Anterior cingulate cortex (tissue), 58 donors: Measurements from ENCODE around the gene PRKCQ.
A peak's percentile ranks its signal among the peaks of the same experiment; 100 is the strongest.

Source experiments
- DNase-seq, 58 donors: peaks; one replicate each; lab custom pipeline; 2025; lab: John Stamatoyannopoulos, UW

The PRKCQ gene

DNA sequence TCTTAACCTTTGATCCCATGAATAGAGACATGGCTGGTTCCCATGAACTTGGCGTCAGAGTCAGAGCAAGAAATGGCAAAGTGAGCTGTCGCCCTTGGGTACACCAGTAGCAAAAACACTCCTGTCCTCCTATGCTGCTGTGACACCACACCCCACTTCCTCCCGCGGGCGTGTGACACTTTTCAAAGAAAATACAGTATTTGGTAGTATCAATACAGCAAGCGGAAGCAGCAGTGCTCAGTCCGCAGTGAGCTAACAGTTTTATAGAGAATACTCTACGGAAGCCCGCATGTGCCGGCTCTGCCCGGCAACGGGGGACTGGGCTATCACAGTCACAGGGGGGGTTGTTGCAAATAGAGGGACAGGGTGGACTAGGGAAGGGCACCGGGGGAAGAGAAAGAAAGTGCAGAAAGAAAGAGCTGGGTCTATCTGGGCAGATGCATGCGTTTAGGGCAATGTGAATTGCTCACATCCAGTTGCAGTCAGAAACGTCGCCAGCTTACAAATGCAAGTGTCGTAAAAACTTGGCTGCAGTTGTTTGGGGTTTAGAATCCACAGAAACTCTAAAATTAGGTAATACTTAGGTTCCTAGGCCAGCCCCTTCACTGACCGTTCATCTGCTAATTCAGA, 49.8 kb downstream of the PRKCQ start:
- DNase-seq = no peak

DNA sequence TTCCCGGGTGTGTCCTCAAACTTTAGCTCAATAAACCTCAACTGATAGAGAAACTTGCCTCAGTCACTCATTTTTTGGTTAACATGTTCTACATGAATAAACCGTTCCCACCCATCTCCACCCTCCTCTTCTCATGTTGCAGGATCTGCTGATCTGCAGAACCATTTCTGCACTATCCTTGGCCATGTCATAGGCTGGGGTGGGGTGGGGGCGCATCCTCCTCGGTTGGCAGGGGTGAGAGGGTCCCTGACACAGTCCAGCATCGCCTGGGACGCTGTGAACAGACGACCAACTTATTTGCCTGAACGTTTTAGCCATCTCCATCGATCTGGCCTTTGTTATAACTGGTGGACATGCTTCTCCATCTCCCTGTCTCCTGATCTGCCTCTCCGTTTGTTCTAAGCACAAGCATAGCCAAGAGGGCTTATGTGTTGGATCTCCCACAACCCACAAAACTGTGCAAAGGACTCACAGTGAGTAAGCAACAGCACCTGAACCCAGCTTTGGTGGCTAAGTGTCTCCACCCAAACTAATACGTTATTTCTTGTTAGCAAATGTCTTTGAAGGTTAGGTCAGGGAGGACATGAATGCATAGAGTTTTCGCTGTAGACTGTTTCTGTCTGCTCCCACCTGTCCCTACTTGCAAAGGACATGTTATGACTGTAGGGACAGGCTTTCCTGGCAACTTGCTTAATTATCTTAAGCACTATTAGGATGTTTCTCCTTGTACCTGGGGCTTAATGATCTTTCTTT, 51.7 kb downstream of the PRKCQ start:
- no peak for DNase-seq

DNA sequence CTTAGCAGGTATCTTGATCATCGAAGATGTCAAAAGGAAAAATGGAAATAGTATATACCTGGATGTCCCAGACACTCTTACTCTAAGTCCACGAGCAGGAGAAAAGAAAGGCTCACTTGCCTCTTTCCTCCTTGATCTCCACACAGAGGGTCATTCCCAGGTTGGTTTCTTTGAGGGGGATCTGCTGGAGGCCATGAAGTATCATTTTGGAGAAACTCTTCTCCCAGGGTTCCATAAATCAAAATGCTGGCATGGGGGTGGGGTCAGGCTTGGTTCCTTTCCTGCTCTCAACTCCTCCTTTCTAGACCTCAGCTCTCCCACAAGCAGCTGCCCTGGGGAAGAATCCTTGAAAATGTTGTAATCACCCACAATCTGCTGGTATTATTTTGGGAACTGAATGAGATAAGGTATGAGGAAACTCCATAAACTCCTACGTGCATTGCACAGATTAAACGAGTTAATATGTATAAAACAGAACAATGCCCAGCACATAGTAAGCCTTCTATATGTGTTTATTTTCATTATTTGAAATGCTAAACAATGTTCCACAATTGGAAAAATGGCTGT, 54.4 kb downstream of the PRKCQ start:
- no peak for DNase-seq

- DNase-seq = no peak
These were observed 57.8 kb downstream of the PRKCQ start for GRCh38 chr10:6522230-6522629.

- DNase-seq = no peak
These were observed 59.9 kb downstream of the PRKCQ start for GRCh38 chr10:6520138-6520537.

DNA sequence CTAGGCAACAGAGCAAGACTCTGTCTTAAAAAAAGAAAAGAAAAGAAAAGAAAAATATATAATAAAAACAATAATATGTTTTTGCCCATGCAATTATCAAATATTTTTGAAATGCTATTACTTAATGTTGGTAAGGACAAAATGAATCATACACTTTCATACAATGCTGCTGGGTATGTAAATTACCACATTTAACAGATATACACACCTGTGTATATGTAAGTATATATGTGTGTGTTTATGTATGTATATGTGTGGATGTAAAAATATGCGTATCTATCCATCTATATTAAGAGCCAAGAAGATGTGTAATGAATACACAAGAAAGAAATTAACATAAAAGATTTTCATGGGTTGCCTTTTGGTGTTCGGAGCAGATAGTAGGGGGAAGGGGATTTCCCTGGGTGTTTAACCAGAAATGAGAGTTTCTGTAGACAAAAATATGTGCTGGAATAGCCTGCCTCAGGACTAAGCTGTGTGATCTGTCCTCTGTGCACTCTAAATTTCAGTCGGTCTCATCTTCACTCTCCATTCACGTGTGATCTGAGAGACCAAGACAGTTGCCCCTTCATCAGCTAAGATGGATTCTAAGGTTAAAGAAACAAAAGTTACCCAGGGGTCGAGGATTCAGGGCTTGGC, 61.2 kb downstream of the PRKCQ start:
- DNase-seq = no peak

GRCh38 chr10:6516929-6517284, 63.2 kb downstream of the PRKCQ start:
- no peak for DNase-seq

DNA sequence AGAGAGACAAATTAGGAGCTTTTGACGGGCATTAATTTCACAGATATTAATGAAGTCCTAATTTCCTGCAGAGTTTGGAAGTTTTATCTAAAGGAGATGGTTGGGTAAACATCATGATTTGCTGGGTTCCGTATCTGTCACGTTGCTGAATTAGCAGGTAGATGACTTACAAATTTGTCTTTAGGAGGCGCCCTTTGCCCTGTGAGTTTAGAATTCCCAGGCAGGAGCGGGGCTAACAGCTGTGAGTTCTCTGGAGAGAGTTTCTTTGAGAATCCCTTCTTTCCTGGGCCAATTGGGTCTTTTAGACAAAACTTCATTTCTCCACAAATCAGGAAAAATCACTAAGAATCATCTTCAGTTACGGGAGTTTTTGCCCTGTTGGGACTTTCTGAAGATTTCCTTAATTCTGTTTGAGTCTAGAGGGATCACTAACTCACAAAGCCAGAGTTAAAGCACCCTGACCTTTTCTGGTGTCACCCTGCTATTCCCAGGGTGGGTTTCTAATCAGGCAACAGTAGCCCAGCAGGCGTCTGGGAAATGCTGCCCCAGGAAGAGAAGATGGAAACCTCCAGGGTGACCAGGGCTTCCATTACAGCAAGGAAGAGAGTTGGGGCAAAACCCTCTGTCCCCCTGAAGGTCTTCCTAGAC, 63.7 kb downstream of the PRKCQ start:
- DNase-seq = no peak

DNA sequence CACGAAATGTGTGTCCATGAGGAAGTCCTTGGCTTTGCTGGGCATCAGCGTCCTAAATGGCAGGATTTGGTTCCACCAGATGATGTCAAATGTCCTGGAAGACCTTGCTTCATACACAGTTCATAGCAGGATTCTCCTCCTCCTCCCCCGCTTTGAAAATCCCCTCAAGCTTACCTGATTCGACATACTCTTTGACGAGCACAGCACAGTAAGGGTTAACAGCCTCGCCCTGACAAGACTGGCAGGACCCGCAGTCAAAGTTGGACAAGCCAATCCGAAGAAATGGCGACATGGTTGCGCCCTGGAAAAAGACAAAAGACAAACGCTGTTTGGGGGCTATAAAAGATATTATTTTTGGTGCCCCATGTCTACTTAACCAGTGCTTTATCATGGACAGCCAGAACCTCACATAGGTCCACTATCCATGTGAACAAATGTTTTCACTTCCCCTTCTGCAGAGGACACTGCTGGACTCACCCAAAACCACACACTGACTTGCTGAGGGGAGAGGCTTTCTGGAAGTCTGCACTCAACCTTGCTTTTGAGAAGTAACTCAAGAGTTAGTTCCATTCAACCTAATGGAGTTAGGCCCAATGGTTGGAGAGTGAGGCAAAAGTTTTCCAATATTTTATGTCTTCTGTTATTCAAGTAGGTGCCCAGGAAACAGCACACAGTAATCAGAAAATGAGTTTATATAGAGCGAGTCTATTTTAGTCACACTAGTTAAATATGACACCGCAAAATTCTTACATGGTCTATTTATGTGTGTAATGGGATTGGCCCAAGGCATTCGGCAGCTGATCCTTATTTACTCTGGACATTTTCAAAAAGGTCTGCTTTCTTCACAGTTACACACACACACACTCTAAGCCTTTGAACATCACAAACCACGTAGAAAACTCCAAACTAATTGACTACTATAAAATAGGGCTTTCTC, 65.0 kb downstream of the PRKCQ start:
- DNase-seq = peak in 2 of 58 donors; percentile 2 to 3

DNA sequence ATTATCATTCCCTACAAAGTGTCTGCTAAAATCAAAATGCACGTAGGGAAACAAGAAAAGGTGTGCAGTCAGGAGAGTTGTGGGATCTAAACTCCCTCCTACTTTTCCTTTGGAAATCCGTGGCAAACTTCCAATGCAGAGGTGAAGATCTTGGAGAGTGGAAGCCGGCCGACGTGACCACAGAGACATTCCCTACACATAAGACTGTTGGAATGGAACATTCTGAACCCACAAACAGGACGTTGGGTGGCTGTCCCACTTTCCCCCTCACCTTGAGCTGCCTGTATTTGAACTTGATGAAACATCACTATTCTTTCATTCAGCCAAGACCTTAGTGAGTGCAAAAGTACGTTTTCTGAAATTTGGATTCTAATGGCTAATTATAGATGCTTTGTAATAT, 65.9 kb downstream of the PRKCQ start:
- DNase-seq = no peak

- DNase-seq = no peak
These were observed 66.6 kb downstream of the PRKCQ start for GRCh38 chr10:6513476-6513875.

- DNase-seq = no peak
These were observed 67.9 kb downstream of the PRKCQ start for GRCh38 chr10:6512182-6512581.

DNA sequence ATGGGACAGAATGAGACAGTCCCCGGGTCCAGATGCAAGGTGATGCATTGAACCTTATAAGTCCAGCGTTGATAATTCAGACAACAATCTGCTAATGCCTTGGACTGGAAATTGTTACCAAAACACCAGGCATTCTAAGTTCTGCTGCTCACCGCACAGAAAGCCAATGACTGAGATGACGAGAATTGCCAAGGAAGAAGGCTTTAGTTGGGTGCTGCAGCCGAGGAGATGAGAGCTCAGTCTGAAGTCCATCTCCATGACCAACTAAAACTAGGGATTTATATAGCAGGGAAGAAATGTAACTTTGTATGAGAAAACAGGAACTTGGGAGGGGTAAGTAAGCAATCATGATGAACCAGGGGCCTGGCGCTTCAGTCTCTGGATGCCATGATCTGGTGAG, 68.7 kb downstream of the PRKCQ start:
- no peak for DNase-seq

- peak in 17 of 58 donors; percentile 2 to 81 (median 20) for DNase-seq
These were observed 72.8 kb downstream of the PRKCQ start for GRCh38 chr10:6507311-6507710.

- no peak for DNase-seq
These were observed 74.8 kb downstream of the PRKCQ start for GRCh38 chr10:6505300-6505699.

GRCh38 chr10:6504296-6504695, 75.8 kb downstream of the PRKCQ start:
- no peak for DNase-seq

DNA sequence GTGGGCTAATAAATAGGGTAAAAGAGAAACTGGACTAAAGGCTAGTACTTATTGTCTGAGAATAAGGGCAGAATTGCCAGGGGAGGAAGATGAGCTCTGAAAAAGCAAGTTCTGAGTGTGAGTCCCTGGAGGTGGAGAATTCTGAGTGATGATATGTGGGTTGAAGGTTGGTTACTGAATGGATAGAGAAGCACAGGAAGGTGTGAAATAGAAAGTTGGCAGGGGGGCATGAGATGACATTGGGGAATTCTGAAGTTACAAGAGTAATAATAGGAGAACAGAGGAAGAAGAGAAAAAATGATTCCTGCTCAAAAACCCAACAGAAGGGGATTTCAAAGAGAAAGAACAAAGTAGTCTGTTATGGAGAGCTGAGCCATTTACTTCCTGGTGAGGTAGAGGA, 76.9 kb downstream of the PRKCQ start:
- no peak for DNase-seq

DNA sequence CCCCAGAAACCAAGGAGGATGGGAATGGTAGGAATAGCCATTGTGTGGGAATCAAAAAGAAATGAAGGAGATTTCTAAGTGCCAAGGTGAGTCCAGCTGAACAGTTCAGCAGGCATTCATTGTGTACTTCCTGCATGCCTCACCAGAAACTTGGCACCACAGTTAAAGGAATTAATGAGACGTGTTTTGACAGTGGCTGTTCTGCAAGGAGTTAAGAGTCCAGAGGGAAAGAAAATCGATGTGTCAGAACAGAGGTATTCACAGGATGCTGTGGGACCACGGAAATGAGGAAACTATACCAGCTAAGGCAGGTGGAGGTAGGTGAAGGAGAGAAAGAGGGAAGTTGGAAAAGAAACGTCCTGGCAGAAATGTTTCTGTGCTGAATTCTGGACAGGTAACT, 78.1 kb downstream of the PRKCQ start:
- no peak for DNase-seq

GRCh38 chr10:6499974-6500373, 80.1 kb downstream of the PRKCQ start:
- DNase-seq = no peak

DNA sequence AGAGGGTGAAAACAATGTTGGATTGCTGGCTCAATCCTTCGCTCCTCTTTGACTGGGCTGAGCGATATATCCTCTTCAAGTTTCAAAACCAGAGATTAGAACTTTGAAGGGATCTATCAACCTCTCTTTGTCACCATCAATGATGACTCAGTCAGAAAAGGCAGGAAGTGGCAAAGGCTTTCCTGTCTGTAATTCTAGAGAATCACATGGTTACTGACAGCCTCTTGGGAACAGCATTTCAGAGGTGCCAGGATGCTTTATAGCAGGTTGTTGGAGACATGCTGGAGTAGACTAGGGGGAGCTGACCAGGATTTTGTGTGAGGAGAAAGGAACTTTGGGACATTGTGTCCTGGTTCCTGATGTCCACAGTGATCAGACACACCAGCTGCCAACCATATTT, 81.3 kb downstream of the PRKCQ start:
- DNase-seq = no peak
